Astrocyte of the spinal cord (primary cell): Measurements from ENCODE around the gene ICAM1.

ENCODE experiments used
- DNase-seq: peaks from one replicate; pipeline ENCODE4 v3.0.0; 2011; ENCODE audit warnings: low read depth, low spot score
- H3K4me3 ChIP-seq: 2 replicates; pipeline ENCODE4 v1.5.1; 2011; ENCODE audit warnings: low read depth, mild to moderate bottlenecking, low read length, moderate library complexity
- CTCF ChIP-seq: IDR thresholded peaks from 2 replicates; pipeline ENCODE4 v1.5.1; 2012; ENCODE audit warnings: low read depth, mild to moderate bottlenecking, low read length, inconsistent platforms
- in situ Hi-C: cut with HindIII; loops from 2 replicates; pipeline ENCODE4 v1.10.0; 2017; ENCODE audit warnings: low sequenced_read_pairs

Gene ICAM1

GRCh38 chr19:10328558-10329429, 57.9 kb downstream of the ICAM1 start:
- in situ Hi-C loops: no loop called here
- no peak overlapping the region for H3K4me3 ChIP-seq
- TF ChIP-seq CTCF: no peak
- DNase-seq: no peak

GRCh38 chr19:10329555-10329954, 58.6 kb downstream of the ICAM1 start:
- in situ Hi-C loops: no loop called here
- no peak overlapping the region for H3K4me3 ChIP-seq
- TF ChIP-seq CTCF: no peak
- no peak for DNase-seq

- no peak for DNase-seq
- TF ChIP-seq CTCF: no peak
- in situ Hi-C loops: no loop called here
- H3K4me3 ChIP-seq: peak overlapping the region; percentile 92
Measured at GRCh38 chr19:10332158-10332964, 61.4 kb downstream of the ICAM1 start.

- peak; percentile 98 for DNase-seq
- peak within 1 kb of the TSS; percentile 92 for H3K4me3 ChIP-seq
- TF ChIP-seq CTCF: no peak
- in situ Hi-C loops: no loop called here
Measured at GRCh38 chr19:10332965-10333757, 62.2 kb downstream of the ICAM1 start, which contains the start of gene RAVER1. TSS of gene RAVER1 (minus strand) at chr19:10333529. CDS start at chr19:10333507, 22 bp downstream.

GRCh38 chr19:10333758-10334587, 63.1 kb downstream of the ICAM1 start:
- in situ Hi-C loops: no loop called here
- DNase-seq: peak; percentile 7

More at GRCh38 chr19:10333758-10334587, 63.1 kb downstream of the ICAM1 start:
- TF ChIP-seq CTCF: no peak
- peak overlapping the region; percentile 92 for H3K4me3 ChIP-seq
